Gastrocnemius medialis (tissue), 4 donors: ENCODE measurements around the gene CFAP44. TPM values are rescaled to one million over a fixed set of nuclear protein-coding genes. Genes with fewer than 3 reads are reported as not detected.

Experiments
- ATAC-seq, 2 donors: fragments of 150-250 bp; one replicate each; pipeline ENCODE4 v1.9.1; 2016
- DNase-seq, 2 donors: peaks; one replicate each; pipeline ENCODE4 v3.0.0-alpha.2; 2019
- H3K27ac ChIP-seq, 4 donors: fragments of 200-600 bp; sonication (generic); 1 replicate in 1 of 4; 2 replicates in 3 of 4; pipeline ENCODE4 v1.5.1; 2016 to 2018; ENCODE audit warnings: mild to moderate bottlenecking in 2 of 4, moderate library complexity in 1 of 4
- H3K27me3 ChIP-seq, 3 donors: fragments of 200-600 bp; sonication (generic) in 2 of 3; 1 replicate in 1 of 3; 2 replicates in 2 of 3; pipeline versions ENCODE4 v1.5.1 to v1.6.0; 2016 to 2019; ENCODE audit warnings: mild to moderate bottlenecking in 1 of 3, moderate library complexity in 1 of 3
- H3K36me3 ChIP-seq, 2 donors: fragments of 200-600 bp; sonication (generic) in 1 of 2; one replicate each; pipeline ENCODE4 v1.5.1; 2017 to 2018
- H3K4me1 ChIP-seq, 2 donors: fragments of 200-600 bp; sonication (generic) in 1 of 2; one replicate each; pipeline ENCODE4 v1.5.1; 2016 to 2017; ENCODE audit warnings: mild to moderate bottlenecking in 2 of 2
- H3K4me3 ChIP-seq, 4 donors: fragments of 200-600 bp; sonication (generic) in 3 of 4; 1 replicate in 1 of 4; 2 replicates in 3 of 4; pipeline ENCODE4 v1.5.1; 2016 to 2019; ENCODE audit warnings: mild to moderate bottlenecking in 2 of 4
- H3K9me3 ChIP-seq, 3 donors: fragments of 200-600 bp; sonication (generic) in 2 of 3; 1 replicate in 1 of 3; 2 replicates in 2 of 3; pipeline ENCODE4 v1.5.1; 2016 to 2019
- POLR2A ChIP-seq, 2 donors: fragments of 450-650 bp; IDR thresholded peaks; one replicate each; pipeline ENCODE4 v1.6.1; 2017; ENCODE audit warnings: antibody characterized with exemption in 2 of 2, mild to moderate bottlenecking in 2 of 2, moderate library complexity in 2 of 2
- in situ Hi-C, 4 donors: fragments of 200-750 bp; cut with MboI; loops; one replicate each; pipeline versions ENCODE4 v1.15.0 to v1.8.0; 2017; ENCODE audit warnings: low sequenced_read_pairs in 4 of 4
- intact Hi-C: fragments of 100-400 bp; cut with DNase I; formaldehyde crosslinking; loops from one replicate; pipeline ENCODE4 v1.15.1; 2023; ENCODE audit warnings: low total_unique reads
- total RNA-seq, 4 donors: library from RNA; depleted of rRNA; stranded (reverse); fragments of >200 nt; gene quantifications; one replicate each; pipeline versions ENCODE4 v1.1.0 to v1.2.3, GENCODE V29; 2016
- TF ChIP-seq, protein P1 (sequence below), 5 experiments: fragments of 450-650 bp in 3 of 5; fragments of 200-600 bp in 2 of 5; sonication (generic) in 2 of 5; IDR thresholded peaks in 4 of 5; conservative IDR thresholded peaks in 1 of 5; 1 replicate in 4 of 5; 2 replicates in 1 of 5; pipeline ENCODE4 v1.5.1; 2016 to 2019; ENCODE audit warnings: antibody characterized with exemption in 5 of 5, mild to moderate bottlenecking in 3 of 5, moderate library complexity in 3 of 5

The CFAP44 gene
- total RNA-seq, 4 donors from 2014 or later: 0.40 to 2.3 (median 0.97) TPM

DNA sequence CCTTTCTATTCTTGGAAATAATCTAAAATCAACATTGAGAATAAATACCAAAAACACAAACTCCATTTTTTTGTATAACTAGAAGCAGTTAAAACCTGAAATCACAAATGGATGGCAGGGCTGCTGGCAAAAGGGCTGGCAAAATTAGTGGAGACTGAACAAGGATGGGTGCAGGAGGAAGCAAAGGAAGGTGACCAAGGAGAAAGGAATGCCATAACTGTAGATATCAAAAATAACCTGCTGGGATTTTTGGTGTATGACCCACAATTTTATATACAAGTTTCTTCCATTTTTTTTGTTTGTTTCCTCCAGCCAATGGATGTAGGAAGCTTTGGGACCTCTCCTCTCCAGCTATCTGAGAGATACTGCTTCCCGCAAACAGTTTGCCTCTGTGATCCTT is 12.7 kb downstream of the CFAP44 start:
- Histone ChIP-seq H3K27ac (no peak overlapping the region), H3K9me3 (no peaks in the 10 kb centered on the region), H3K4me1 (no peaks in the 10 kb centered on the region), H3K27me3 (no peaks in the 10 kb centered on the region), H3K36me3 (peaks cover 5 to 17% of the 10 kb centered on the region in 2 donors), H3K4me3 (no peak overlapping the region)
- ATAC-seq (no peak), DNase-seq (no peak)
- TF ChIP-seq, protein P1, sequence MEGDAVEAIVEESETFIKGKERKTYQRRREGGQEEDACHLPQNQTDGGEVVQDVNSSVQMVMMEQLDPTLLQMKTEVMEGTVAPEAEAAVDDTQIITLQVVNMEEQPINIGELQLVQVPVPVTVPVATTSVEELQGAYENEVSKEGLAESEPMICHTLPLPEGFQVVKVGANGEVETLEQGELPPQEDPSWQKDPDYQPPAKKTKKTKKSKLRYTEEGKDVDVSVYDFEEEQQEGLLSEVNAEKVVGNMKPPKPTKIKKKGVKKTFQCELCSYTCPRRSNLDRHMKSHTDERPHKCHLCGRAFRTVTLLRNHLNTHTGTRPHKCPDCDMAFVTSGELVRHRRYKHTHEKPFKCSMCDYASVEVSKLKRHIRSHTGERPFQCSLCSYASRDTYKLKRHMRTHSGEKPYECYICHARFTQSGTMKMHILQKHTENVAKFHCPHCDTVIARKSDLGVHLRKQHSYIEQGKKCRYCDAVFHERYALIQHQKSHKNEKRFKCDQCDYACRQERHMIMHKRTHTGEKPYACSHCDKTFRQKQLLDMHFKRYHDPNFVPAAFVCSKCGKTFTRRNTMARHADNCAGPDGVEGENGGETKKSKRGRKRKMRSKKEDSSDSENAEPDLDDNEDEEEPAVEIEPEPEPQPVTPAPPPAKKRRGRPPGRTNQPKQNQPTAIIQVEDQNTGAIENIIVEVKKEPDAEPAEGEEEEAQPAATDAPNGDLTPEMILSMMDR (IDR thresholded peaks at IDR 0.05 in 4 of 5, conservative IDR thresholded peaks at IDR 0.05 in 1 of 5): no peak
- no peak for TF ChIP-seq POLR2A (IDR thresholded peaks at IDR 0.05)
- intact Hi-C loops: no loop called here
- in situ Hi-C loops: no loop called here

DNA sequence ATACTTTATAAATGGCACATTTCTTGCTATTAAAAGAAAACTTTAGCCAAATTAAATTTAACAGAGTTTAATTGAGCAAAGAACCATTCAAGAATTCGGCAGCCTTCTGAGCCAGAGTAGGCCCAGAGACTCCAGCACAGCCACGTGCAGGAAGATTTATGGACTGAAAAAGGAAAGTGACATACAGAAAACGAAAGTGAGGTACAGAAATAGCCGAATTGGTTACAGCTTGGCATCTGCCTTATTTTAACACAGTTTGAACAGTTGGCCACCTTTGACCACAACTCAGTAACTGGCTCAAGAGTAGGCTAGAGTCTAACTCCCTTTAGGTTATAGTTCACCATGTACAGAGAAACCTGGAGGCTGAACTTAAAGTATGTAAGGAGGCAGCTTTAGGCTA is 17.6 kb downstream of the CFAP44 start:
- Histone ChIP-seq H3K36me3 (peaks cover 5 to 23% of the 10 kb centered on the region in 2 donors), H3K27ac (no peak overlapping the region), H3K4me3 (no peak overlapping the region), H3K9me3 (no peaks in the 10 kb centered on the region), H3K4me1 (no peaks in the 10 kb centered on the region), H3K27me3 (no peaks in the 10 kb centered on the region)
- ATAC-seq (no peak), DNase-seq (no peak)
- intact Hi-C loops: no loop called here
- in situ Hi-C loops: no loop called here
- no peak for TF ChIP-seq POLR2A (IDR thresholded peaks at IDR 0.05)
- TF ChIP-seq, protein P1 (IDR thresholded peaks at IDR 0.05 in 4 of 5, conservative IDR thresholded peaks at IDR 0.05 in 1 of 5): no peak

DNA sequence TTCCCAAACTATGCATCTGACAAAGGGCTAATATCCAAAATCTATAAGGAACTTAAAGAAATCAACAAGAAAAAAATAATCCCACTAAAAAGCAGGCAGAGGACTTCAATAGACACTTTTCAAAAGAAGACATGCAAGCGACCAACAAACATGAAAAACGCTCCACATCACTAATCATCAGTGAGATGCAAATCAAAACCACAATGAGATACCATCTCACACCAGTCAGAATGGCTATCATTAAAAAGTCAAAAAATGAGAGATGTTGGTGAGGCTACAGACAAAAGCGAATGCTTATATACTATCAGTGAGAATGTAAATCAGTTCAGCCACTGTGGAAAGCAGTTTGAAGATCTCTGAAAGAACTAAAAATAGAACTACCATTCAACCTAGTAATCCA is 20.2 kb downstream of the CFAP44 start:
- TF ChIP-seq, protein P1 (IDR thresholded peaks at IDR 0.05 in 4 of 5, conservative IDR thresholded peaks at IDR 0.05 in 1 of 5): no peak
- no peak for TF ChIP-seq POLR2A (IDR thresholded peaks at IDR 0.05)
- in situ Hi-C loops: no loop called here
- H3K27ac ChIP-seq: no peak overlapping the region
- H3K27me3 ChIP-seq: no peaks in the 10 kb centered on the region
- H3K4me3 ChIP-seq: no peak overlapping the region
- intact Hi-C loops: no loop called here
- H3K4me1 ChIP-seq: no peaks in the 10 kb centered on the region
- ATAC-seq (no peak), DNase-seq (no peak)
- peaks cover 2 to 12% of the 10 kb centered on the region in 2 donors for H3K36me3 ChIP-seq
- no peaks in the 10 kb centered on the region for H3K9me3 ChIP-seq

DNA sequence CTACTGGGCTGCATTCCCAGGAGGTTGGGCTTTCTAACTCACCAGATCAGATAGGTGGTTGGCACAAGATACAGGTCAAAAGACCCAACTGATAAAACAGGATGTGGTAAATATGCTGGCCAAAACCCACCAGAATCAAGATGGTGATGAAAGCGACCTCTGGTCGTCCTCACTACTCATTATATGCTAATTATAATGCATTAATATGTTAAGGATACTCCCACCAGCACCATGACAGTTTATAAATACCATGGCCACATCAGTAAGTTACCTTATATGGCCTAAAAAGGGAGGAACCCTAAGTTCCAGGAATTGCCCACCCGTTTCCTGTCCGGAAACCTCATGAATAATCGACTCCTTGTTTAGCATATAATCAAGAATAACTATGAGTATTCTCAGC is 31.6 kb downstream of the CFAP44 start:
- no peak for TF ChIP-seq POLR2A (IDR thresholded peaks at IDR 0.05)
- TF ChIP-seq, protein P1 (IDR thresholded peaks at IDR 0.05 in 4 of 5, conservative IDR thresholded peaks at IDR 0.05 in 1 of 5): no peak
- ATAC-seq: no peak
- intact Hi-C loops: no loop called here

DNA sequence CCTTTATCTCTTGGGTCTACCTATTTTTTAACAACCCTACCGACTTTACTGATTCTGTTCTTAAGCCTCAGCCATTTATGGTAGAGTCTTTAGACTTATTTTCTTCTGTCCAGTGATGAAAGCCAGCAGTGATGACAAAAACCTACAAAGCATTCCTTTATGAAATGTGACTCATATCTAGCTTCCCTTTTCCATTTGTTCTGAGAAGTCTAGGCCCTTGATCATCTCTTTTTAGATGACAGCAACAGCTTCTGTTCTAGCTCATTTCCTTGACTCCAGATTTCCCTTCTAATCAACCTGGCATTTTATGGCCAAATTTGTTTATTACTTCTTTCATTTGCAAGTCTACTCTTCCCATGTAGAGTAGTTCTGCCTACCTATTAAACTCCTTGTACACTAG is 36.1 kb downstream of the CFAP44 start:
- H3K4me1 ChIP-seq: no peaks in the 10 kb centered on the region
- ATAC-seq (no peak), DNase-seq (no peak)
- H3K36me3 ChIP-seq: peaks cover 0 to 5% of the 10 kb centered on the region in 2 donors
- in situ Hi-C loops (no loop called here), intact Hi-C loops (no loop called here)
- H3K27me3 ChIP-seq: no peaks in the 10 kb centered on the region
- no peak overlapping the region for H3K27ac ChIP-seq
- no peaks in the 10 kb centered on the region for H3K9me3 ChIP-seq
- TF ChIP-seq, protein P1 (IDR thresholded peaks at IDR 0.05 in 4 of 5, conservative IDR thresholded peaks at IDR 0.05 in 1 of 5): no peak
- no peak for TF ChIP-seq POLR2A (IDR thresholded peaks at IDR 0.05)
- H3K4me3 ChIP-seq: no peak overlapping the region

More for the DNA sequence above, 31.6 kb downstream of the CFAP44 start:
- H3K9me3 ChIP-seq: peaks cover 0 to 3% (median 0%) of the 10 kb centered on the region in 3 donors
- no peak for DNase-seq
- in situ Hi-C loops: no loop called here
- H3K27ac ChIP-seq: no peak overlapping the region
- no peaks in the 10 kb centered on the region for H3K27me3 ChIP-seq
- no peaks in the 10 kb centered on the region for H3K4me1 ChIP-seq
- no peaks in the 10 kb centered on the region for H3K36me3 ChIP-seq
- H3K4me3 ChIP-seq: no peak overlapping the region
